IPS DF 6.9 (cell line): ENCODE data around the gene SYN1.
"Not testable (repeated sequence)": the region's sequence is repeated elsewhere in the genome, so short reads cannot be mapped to it uniquely, and the experiment has no call there.

Source experiments
- DNase-seq: peaks from one replicate; pipeline ENCODE4 v3.0.0-alpha.2; 2013; ENCODE audit warnings: low read depth, low spot score
- H3K27ac ChIP-seq: one replicate; pipeline ENCODE4 v1.5.1; 2013; ENCODE audit warnings: low read length, control low read depth
- H3K27me3 ChIP-seq: 2 replicates; pipeline ENCODE4 v1.6.1; 2013; ENCODE audit warnings: mild to moderate bottlenecking, low read length; ENCODE audit not compliant: control insufficient read depth, insufficient read depth
- H3K36me3 ChIP-seq: 2 replicates; pipeline ENCODE4 v1.6.1; 2013; ENCODE audit warnings: low read length; ENCODE audit not compliant: control insufficient read depth, insufficient read depth
- H3K4me1 ChIP-seq: 2 replicates; pipeline ENCODE4 v1.6.1; 2013; ENCODE audit warnings: low read length; ENCODE audit not compliant: control insufficient read depth, insufficient read depth
- H3K4me3 ChIP-seq: 2 replicates; pipeline ENCODE4 v1.5.1; 2013; ENCODE audit warnings: mild to moderate bottlenecking, low read length
- H3K9me3 ChIP-seq: 2 replicates; pipeline ENCODE4 v1.6.1; 2013; ENCODE audit warnings: low read length, inconsistent platforms; ENCODE audit not compliant: control insufficient read depth, insufficient read depth
- WGBS: extraction: QIAGEN DNeasy Blood & Tissue Kit; methylation state at CpG from one replicate; pipeline ENCODE4 v1.1.7; 2013; ENCODE audit warnings: mixed read lengths, missing lambda C conversion rate; ENCODE audit not compliant: insufficient read length, insufficient coverage; 5-methylcytosine and 5-hydroxymethylcytosine counted together

The SYN1 gene

DNA sequence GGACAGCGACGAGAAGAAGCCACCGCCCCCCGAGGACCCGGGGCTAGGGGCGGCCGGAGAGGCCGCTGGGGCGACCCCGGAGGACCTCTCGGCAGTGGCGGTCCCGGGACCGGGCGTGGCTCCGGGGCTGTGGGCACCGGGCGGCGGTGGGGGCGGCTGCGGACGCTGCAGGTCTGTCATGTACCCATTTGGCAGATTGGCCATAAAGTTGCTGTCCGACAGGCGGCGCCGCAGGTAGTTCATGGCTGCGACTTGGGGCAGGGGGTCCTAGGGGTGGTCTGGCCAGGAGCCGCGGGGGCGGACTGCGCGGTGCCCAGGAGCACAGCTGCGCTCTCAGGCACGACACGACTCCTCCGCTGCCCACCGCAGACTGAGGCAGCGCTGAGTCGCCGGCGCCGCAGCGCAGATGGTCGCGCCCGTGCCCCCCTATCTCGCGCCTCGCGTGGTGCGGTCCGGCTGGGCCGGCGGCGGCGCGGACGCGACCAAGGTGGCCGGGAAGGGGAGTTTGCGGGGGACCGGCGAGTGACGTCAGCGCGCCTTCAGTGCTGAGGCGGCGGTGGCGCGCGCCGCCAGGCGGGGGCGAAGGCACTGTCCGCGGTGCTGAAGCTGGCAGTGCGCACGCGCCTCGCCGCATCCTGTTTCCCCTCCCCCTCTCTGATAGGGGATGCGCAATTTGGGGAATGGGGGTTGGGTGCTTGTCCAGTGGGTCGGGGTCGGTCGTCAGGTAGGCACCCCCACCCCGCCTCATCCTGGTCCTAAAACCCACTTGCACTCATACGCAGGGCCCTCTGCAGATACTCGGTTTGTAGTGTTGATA lies at the start of gene SYN1:
SYN1 (minus strand) TSS at position 372 of the 817 bp plus-strand sequence; CDS start at position 243, 129 bp downstream.
- H3K9me3 ChIP-seq: no peaks in the 10 kb centered on the region
- peak within 1 kb of the TSS; percentile 73; the same call in 1 of the 2 replicates for H3K4me3 ChIP-seq
- H3K27me3 ChIP-seq: no peaks in the 10 kb centered on the region
- no CpG with 5 or more reads among the region's 88 CpGs for WGBS
- no peak within 1 kb of the TSS for H3K27ac ChIP-seq
- no peak for DNase-seq
- H3K4me1 ChIP-seq: peaks cover 5% of the 10 kb centered on the region
- H3K36me3 ChIP-seq: no peaks in the 10 kb centered on the region

GRCh38 chrX:47665797-47666196 lies 46.1 kb upstream of the SYN1 start:
- H3K27ac ChIP-seq, H3K27me3 ChIP-seq, H3K4me3 ChIP-seq, H3K36me3 ChIP-seq, H3K4me1 ChIP-seq, DNase-seq, H3K9me3 ChIP-seq: not testable (repeated sequence)
- WGBS: no CpG with 5 or more reads among the region's 4 CpGs

DNA sequence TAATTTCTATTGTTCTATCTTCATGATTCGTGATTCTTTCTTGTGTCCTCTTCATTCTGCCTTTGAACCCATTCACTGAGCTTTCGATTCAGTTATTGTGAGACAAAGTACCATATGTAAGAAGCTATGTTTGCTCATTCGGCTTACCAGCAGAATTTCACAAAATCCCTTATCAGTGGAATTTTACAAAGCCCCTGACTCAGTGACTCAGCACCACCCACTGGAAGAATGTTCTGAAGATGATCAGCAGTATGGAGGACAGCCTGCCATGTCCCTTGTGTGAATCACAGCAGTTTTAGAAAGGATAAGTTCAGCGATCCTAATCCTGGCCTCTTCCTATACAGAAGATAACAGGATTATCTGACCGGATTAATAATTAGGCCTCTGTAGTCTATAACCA lies 45.1 kb upstream of the SYN1 start:
- no CpG with 5 or more reads among the region's 5 CpGs for WGBS

GRCh38 chrX:47662144-47662657 lies 42.5 kb upstream of the SYN1 start:
- no peak overlapping the region for H3K27ac ChIP-seq

More for the DNA sequence above, 45.1 kb upstream of the SYN1 start:
- no peak for DNase-seq
- Histone ChIP-seq H3K4me1 (no peaks in the 10 kb centered on the region), H3K27me3 (no peaks in the 10 kb centered on the region), H3K27ac (no peak overlapping the region), H3K36me3 (no peaks in the 10 kb centered on the region), H3K4me3 (no peak overlapping the region), H3K9me3 (no peaks in the 10 kb centered on the region)

GRCh38 chrX:47661539-47661938 lies 41.9 kb upstream of the SYN1 start:
- no peak for DNase-seq
- WGBS: no CpG with 5 or more reads among the region's 7 CpGs
- no peaks in the 10 kb centered on the region for H3K4me1 ChIP-seq
- no peaks in the 10 kb centered on the region for H3K27me3 ChIP-seq
- H3K36me3 ChIP-seq: peaks cover 4% of the 10 kb centered on the region; the same call in 1 of the 2 replicates
- no peak overlapping the region for H3K27ac ChIP-seq
- no peak overlapping the region for H3K4me3 ChIP-seq
- H3K9me3 ChIP-seq: no peaks in the 10 kb centered on the region

More at GRCh38 chrX:47662144-47662657, 42.5 kb upstream of the SYN1 start:
- no peaks in the 10 kb centered on the region for H3K27me3 ChIP-seq
- no peak for DNase-seq
- no peaks in the 10 kb centered on the region for H3K9me3 ChIP-seq
- H3K4me3 ChIP-seq: no peak overlapping the region
- no CpG with 5 or more reads among the region's 1 CpG for WGBS
- H3K4me1 ChIP-seq: no peaks in the 10 kb centered on the region
- no peaks in the 10 kb centered on the region; the same call in 1 of the 2 replicates for H3K36me3 ChIP-seq

DNA sequence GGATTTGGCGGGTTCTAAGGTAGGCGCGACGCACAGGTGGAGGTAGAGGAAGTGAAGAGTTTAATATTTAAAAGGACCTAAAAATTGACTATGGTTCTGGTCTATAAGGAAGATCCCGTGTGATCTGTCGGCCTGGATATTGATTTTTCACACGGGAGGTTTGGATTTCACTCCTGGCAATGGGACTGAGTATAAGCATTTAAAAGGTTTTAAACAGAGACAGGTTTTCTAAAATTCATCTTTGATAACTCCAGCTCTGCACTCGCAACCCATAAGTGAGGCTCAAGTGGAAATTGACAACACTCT lies 39.7 kb upstream of the SYN1 start:
- no peak for DNase-seq
- Histone ChIP-seq H3K4me3 (no peak overlapping the region; the same call in 1 of the 2 replicates), H3K36me3 (peaks cover 4% of the 10 kb centered on the region; the same call in 1 of the 2 replicates), H3K4me1 (no peaks in the 10 kb centered on the region), H3K27me3 (no peaks in the 10 kb centered on the region), H3K27ac (no peak overlapping the region), H3K9me3 (no peaks in the 10 kb centered on the region)
- no CpG with 5 or more reads among the region's 8 CpGs for WGBS

DNA sequence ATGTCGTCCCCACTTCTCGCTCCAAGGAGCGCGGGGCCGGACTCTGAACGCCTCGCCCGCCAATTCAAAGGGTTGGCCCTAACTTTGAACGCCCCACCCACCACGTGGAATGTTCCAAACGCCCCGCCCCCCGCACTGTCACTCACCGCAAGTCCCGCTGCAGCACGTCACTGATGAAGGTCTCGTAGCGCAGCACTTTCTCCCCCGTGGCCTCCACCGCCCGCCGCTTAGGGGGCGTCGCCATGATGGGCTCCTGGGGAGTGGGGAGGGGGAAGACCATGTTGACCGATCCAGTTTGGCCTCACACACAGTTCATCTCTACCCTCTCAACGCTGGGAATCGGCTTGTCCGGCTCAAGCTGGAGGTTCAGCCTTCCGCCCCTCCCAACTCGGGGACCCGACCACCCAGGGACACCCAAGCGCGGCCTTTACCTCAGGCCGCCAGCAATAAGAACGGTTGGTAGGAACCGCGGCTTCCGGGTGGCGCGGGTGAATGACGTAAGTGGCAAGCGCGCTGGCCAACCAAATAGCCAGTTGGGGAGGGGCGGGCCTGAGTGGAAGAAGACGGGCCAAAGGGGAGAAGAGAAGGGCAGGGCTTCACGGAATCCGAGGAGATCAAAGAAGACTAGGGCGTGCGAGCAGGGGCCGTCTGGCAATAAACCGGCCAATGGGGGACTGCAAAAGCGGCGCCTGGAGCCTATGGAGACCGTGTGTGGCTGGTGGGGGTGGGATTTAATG lies 39.2 kb upstream of the SYN1 start, which contains the start of gene UXT:
UXT (minus strand) TSS at position 497 of the 737 bp plus-strand sequence; CDS start at position 244, 253 bp downstream.
- peaks cover 4% of the 10 kb centered on the region; the same call in 1 of the 2 replicates for H3K36me3 ChIP-seq
- no peak within 1 kb of the TSS for H3K27ac ChIP-seq
- no peaks in the 10 kb centered on the region for H3K27me3 ChIP-seq
- H3K9me3 ChIP-seq: no peaks in the 10 kb centered on the region
- peak; percentile 45 for DNase-seq
- no CpG with 5 or more reads among the region's 54 CpGs for WGBS
- no peaks in the 10 kb centered on the region for H3K4me1 ChIP-seq
- peak within 1 kb of the TSS; percentile 98 for H3K4me3 ChIP-seq

DNA sequence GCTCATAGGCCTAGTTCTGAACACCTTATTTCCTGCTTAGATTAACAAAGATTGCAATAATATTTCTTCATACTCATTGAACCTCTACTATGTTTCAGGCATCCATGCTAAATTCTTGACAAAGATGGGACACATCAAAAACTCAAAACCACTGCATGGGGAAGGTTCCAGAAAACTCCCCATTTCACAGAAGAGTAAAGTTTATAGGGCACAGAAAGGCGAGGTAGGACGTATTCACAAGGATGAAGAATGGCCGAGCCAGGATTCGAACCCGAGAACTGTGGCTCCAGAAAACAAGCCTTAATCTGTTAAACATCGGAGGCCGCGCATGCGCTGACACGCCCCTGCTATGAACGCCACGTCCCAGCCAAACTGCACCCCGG lies 38.6 kb upstream of the SYN1 start:
- DNase-seq: peak; percentile 41
- Histone ChIP-seq H3K4me1 (no peaks in the 10 kb centered on the region), H3K36me3 (peaks cover 4% of the 10 kb centered on the region; the same call in 1 of the 2 replicates), H3K9me3 (no peaks in the 10 kb centered on the region), H3K27me3 (no peaks in the 10 kb centered on the region), H3K4me3 (peak overlapping the region; percentile 98), H3K27ac (no peak overlapping the region)
- no CpG with 5 or more reads among the region's 13 CpGs for WGBS

GRCh38 chrX:47651043-47651905 lies 31.6 kb upstream of the SYN1 start:
- no CpG with 5 or more reads among the region's 19 CpGs for WGBS
- no peak for DNase-seq
- H3K27me3 ChIP-seq: no peaks in the 10 kb centered on the region
- no peaks in the 10 kb centered on the region for H3K4me1 ChIP-seq
- H3K9me3 ChIP-seq: no peaks in the 10 kb centered on the region
- H3K36me3 ChIP-seq: peaks cover 2% of the 10 kb centered on the region; the same call in 1 of the 2 replicates
- H3K27ac ChIP-seq: no peak overlapping the region
- H3K4me3 ChIP-seq: peak overlapping the region; percentile 65; the same call in 1 of the 2 replicates
